SK-N-MC (cell line): ENCODE measurements around the gene DPYD.

Experiments
- DNase-seq: peaks from one replicate; pipeline ENCODE4 v3.0.0-alpha.2; 2011; ENCODE audit warnings: low read depth, low spot score
- H3K27ac ChIP-seq: fragments of 200-600 bp; sonication (generic); 2 replicates; pipeline ENCODE4 v1.5.1; 2016; ENCODE audit warnings: mixed run types
- H3K36me3 ChIP-seq: fragments of 200-600 bp; sonication (generic); 2 replicates; pipeline ENCODE4 v1.6.1; 2017; ENCODE audit warnings: antibody characterized with exemption, low read length, mixed read lengths; ENCODE audit not compliant: insufficient read depth
- H3K4me3 ChIP-seq: fragments of 200-600 bp; sonication (generic); 2 replicates; pipeline ENCODE4 v1.5.1; 2016
- H3K9ac ChIP-seq: fragments of 200-600 bp; sonication (generic); 2 replicates; pipeline ENCODE4 v1.8.0; 2017; ENCODE audit warnings: mixed run types, mixed read lengths; ENCODE audit not compliant: insufficient read length
- H3K9me3 ChIP-seq: fragments of 200-600 bp; sonication (generic); 2 replicates; pipeline ENCODE4 v1.6.1; 2017; ENCODE audit warnings: low read depth, mild to moderate bottlenecking, antibody characterized with exemption, low read length, moderate library complexity, mixed read lengths
- EZH2 ChIP-seq: fragments of 200-600 bp; sonication (generic); IDR thresholded peaks from one replicate; pipeline ENCODE4 v1.6.1; 2017; ENCODE audit warnings: antibody characterized with exemption
- FOXP2 ChIP-seq: optimal IDR thresholded peaks from 2 replicates; pipeline ENCODE3; 2011; ENCODE audit warnings: mild to moderate bottlenecking, moderate library complexity; ENCODE audit not compliant: insufficient read depth; ENCODE audit errors: extremely low read length, control extremely low read depth
- POLR2AphosphoS5 ChIP-seq: IDR thresholded peaks from 2 replicates; pipeline ENCODE4 v1.6.1; 2012; ENCODE audit warnings: mild to moderate bottlenecking, low read depth, low read length, borderline replicate concordance

The DPYD gene

GRCh38 chr1:97816927-97817326 lies 103.9 kb downstream of the DPYD start:
- Histone ChIP-seq H3K9me3 (no peaks in the 10 kb centered on the region), H3K9ac (no peak overlapping the region), H3K4me3 (no peak overlapping the region), H3K27ac (no peak overlapping the region), H3K36me3 (no peaks in the 10 kb centered on the region)
- no peak for DNase-seq
- no peak for TF ChIP-seq POLR2AphosphoS5
- TF ChIP-seq EZH2: no peak
- TF ChIP-seq FOXP2: no peak

GRCh38 chr1:97814804-97815203 lies 106.0 kb downstream of the DPYD start:
- Histone ChIP-seq H3K9ac (no peak overlapping the region), H3K4me3 (no peak overlapping the region), H3K27ac (no peak overlapping the region), H3K36me3 (no peaks in the 10 kb centered on the region), H3K9me3 (no peaks in the 10 kb centered on the region)
- TF ChIP-seq POLR2AphosphoS5: no peak
- TF ChIP-seq FOXP2: no peak
- no peak for TF ChIP-seq EZH2
- no peak for DNase-seq

DNA sequence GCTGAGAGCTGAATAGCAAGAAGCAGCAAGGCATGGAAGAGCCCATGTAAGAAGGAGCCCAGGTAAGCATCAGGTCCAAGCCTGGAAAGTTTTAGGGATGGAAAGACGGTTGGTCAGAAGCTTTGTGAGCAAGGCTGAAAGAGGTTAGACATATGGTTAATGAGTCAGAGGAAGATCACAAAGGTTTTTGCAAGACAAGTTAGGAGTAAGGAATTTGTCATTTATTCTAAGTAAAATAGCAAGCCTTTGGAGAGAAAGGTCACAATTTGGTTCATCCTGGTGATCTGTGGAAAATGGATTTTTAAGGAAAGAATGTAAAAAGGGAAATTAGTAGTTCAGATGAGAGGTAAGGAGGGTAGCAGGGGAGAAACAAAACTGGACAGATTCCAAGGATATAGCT lies 106.7 kb downstream of the DPYD start:
- no peak overlapping the region for H3K27ac ChIP-seq
- no peak for DNase-seq
- no peak overlapping the region for H3K4me3 ChIP-seq
- TF ChIP-seq EZH2 (no peak), POLR2AphosphoS5 (no peak), FOXP2 (no peak)
- no peaks in the 10 kb centered on the region for H3K36me3 ChIP-seq
- no peak overlapping the region for H3K9ac ChIP-seq
- no peaks in the 10 kb centered on the region for H3K9me3 ChIP-seq

GRCh38 chr1:97812076-97812475 lies 108.8 kb downstream of the DPYD start:
- Histone ChIP-seq H3K27ac (no peak overlapping the region), H3K4me3 (no peak overlapping the region), H3K9me3 (no peaks in the 10 kb centered on the region), H3K9ac (no peak overlapping the region), H3K36me3 (no peaks in the 10 kb centered on the region)
- DNase-seq: no peak
- TF ChIP-seq POLR2AphosphoS5: no peak
- no peak for TF ChIP-seq EZH2
- no peak for TF ChIP-seq FOXP2

DNA sequence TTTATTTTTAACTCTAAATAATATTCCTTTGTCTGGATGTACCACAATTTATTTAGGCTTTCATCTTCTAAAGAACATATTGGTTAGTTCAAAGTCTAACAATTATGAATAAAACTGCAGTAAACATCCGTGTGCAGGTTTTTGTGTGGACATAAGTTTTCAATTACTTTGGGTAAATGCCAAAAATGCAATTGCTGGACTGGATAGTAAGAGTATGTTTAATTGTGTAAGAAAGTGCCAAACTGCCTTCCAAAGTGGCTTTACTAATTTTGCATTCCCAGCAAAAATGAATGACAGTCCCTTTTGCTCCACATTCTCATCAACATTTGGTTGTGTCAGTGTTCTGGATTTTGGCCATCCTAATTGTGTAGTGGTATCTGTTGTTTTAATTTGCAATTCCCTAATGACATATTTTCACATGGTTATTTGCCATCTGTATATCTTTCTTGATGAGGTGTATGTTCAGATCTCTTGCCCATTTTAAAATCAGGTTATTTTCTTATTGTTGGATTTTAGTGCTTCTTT lies 113.8 kb downstream of the DPYD start:
- Histone ChIP-seq H3K27ac (no peak overlapping the region), H3K4me3 (no peak overlapping the region), H3K9me3 (no peaks in the 10 kb centered on the region), H3K9ac (no peak overlapping the region), H3K36me3 (no peaks in the 10 kb centered on the region)
- no peak for DNase-seq
- TF ChIP-seq FOXP2 (no peak), POLR2AphosphoS5 (no peak), EZH2 (no peak)

DNA sequence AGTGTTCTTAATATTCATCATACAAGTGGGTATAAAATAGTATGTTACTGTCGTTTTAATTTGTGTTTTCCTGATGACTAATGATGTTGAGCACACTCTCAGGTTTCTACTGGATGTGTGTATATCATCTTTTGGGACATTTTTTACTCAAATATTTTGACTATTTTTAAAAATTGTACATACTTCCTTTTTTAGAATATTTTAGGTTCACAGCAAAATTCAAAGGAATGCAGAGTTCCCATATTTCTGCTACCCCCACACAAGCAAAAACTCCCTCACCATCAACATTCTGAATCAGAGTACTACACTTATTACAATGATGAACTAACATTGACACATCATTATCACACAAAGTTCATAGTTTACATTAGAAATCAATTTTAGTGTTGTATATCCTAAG lies 114.5 kb downstream of the DPYD start:
- no peak overlapping the region for H3K27ac ChIP-seq
- no peaks in the 10 kb centered on the region for H3K9me3 ChIP-seq
- no peaks in the 10 kb centered on the region for H3K36me3 ChIP-seq
- no peak for DNase-seq
- TF ChIP-seq EZH2 (no peak), POLR2AphosphoS5 (no peak), FOXP2 (no peak)
- no peak overlapping the region for H3K4me3 ChIP-seq
- no peak overlapping the region for H3K9ac ChIP-seq

GRCh38 chr1:97805093-97805492 lies 115.7 kb downstream of the DPYD start:
- Histone ChIP-seq H3K9me3 (no peaks in the 10 kb centered on the region), H3K36me3 (no peaks in the 10 kb centered on the region), H3K4me3 (no peak overlapping the region), H3K27ac (no peak overlapping the region), H3K9ac (no peak overlapping the region)
- TF ChIP-seq EZH2 (no peak), POLR2AphosphoS5 (no peak), FOXP2 (no peak)
- no peak for DNase-seq

GRCh38 chr1:97803026-97803425 lies 117.8 kb downstream of the DPYD start:
- no peak for DNase-seq
- H3K9ac ChIP-seq: no peak overlapping the region
- no peaks in the 10 kb centered on the region for H3K36me3 ChIP-seq
- H3K27ac ChIP-seq: peak overlapping the region; percentile 10; the same call in 1 of the 2 replicates
- no peaks in the 10 kb centered on the region for H3K9me3 ChIP-seq
- TF ChIP-seq POLR2AphosphoS5 (no peak), EZH2 (no peak), FOXP2 (no peak)
- no peak overlapping the region for H3K4me3 ChIP-seq

DNA sequence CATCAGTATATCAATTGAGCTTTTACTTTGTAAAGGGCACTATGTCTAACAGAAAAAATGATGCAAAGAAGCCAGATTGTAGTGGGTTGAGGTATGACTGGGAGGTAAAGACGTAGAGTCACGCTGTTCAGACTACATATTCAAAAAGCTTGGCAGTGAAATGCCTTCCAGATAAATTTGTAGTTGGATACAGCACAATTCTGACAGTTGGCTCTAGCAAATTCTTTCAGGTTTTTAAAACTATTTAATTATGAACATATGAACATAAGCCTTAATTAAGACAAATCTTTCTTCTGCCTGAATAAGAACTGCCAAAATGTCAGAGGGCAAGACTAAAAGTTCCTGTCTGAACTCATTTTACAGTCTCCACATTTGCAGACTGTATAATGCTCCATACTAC lies 118.8 kb downstream of the DPYD start:
- no peaks in the 10 kb centered on the region for H3K9me3 ChIP-seq

More for the DNA sequence above, 118.8 kb downstream of the DPYD start:
- TF ChIP-seq EZH2 (no peak), FOXP2 (no peak), POLR2AphosphoS5 (no peak)
- Histone ChIP-seq H3K27ac (no peak overlapping the region), H3K36me3 (no peaks in the 10 kb centered on the region), H3K9ac (no peak overlapping the region), H3K4me3 (no peak overlapping the region)
- DNase-seq: no peak
